Stimulated activated CD8-positive, alpha-beta memory T cell treated with anti-CD3 and anti-CD28 coated beads, Interleukin-2, amount 100 ng/mL, for 48 hours (primary cell): ENCODE results near the gene TPST2.

ENCODE experiments used
- DNase-seq, 2 donors: peaks; one replicate each; pipeline ENCODE4 v3.0.0-alpha.2; 2020; ENCODE audit warnings: low read depth in 2 of 2

The TPST2 gene

DNA sequence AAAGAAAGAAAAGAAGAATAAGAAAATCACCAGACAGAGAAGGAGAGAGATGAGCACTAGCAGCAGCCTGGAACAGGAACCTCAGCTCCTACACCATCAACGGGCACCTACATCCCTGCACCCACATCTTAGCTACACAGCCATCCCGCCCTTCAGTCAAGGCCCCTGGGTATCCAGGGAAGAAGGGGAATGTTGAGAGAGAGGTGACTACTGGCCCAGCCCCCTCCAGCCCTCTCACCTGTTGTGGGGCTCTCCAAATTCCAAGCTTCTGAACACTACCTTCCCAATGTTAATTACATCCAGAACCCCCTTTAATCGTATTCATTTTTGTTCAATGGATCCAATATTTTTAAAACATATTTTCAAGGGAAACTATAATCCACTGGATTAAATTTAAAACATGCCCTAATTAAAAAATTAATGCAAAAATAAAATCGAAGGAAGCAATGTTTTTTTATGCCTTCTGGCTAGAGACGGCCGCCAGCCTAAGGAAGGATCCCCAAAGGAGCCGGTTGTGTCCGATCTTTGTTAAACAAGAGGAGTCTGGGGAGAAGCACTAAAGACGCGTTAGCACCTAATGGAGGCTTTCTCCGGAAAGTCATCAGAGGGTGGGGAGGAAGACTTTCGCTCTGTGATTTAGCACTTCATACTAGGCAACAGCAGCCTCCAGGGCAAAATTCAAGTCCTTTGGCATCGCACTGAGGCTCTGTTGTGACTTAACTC lies 9.5 kb downstream of the TPST2 start:
- DNase-seq: no peak

- peak in 1 of 2 donors; percentile 36 for DNase-seq
Measured at GRCh38 chr22:26579331-26579886, 10.5 kb downstream of the TPST2 start.

DNA sequence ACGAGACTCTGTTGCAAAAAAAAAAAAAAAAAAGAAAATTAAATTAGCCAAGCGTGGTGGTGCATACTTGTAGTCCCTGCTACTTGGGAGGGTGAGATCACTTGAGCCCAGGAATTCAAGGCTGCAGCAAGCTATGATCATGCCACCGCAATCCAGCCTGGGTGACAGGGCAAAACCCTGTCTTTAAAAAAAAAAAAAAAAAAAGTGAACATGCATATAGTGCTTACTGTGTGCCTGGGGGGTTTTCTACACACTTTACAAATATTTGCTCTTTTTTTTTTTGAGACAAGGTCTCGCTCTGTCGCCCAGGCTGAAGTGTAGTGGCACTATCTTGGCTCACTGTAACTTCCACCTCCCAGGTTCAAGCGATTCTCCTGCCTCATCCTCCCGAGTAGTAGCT lies 12.9 kb downstream of the TPST2 start:
- no peak for DNase-seq

GRCh38 chr22:26576026-26576680 lies 13.8 kb downstream of the TPST2 start:
- DNase-seq: no peak

DNA sequence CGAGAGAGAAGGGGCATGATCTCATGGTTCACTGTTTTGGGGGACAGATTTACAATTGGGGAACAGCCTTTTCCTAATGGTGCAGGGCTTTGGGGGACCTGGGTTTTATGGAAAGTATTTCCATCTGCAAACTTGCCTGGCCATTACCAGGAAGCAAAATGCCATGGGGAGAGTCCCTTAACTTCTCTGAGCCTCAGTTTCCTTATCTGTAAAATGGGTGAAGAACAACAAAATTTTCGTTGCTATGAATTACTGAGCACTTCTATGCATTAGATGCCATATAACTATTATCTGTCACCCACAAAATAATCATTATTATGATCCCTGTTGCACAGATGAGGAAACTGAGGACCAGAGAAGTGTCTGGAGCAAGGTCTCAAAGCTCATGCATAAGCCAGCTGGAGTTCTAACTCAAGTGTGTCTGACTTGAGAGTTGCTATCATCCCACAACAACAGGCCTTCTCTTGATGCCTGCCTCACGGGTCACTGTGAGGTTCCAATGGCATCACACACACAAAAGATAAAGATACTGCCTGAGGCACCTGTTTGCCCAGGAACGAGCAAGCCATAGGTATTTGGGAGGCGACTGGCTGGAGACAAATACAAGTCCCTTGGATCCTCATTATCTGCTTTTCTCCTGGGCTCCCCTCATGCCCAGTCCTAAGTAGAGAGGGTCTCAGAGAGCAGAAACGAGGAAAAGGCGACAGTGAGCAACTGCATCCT lies 15.8 kb downstream of the TPST2 start:
- DNase-seq: no peak

GRCh38 chr22:26573026-26573662 lies 16.8 kb downstream of the TPST2 start:
- DNase-seq: no peak

GRCh38 chr22:26570864-26571525 lies 18.9 kb downstream of the TPST2 start:
- DNase-seq: no peak

DNA sequence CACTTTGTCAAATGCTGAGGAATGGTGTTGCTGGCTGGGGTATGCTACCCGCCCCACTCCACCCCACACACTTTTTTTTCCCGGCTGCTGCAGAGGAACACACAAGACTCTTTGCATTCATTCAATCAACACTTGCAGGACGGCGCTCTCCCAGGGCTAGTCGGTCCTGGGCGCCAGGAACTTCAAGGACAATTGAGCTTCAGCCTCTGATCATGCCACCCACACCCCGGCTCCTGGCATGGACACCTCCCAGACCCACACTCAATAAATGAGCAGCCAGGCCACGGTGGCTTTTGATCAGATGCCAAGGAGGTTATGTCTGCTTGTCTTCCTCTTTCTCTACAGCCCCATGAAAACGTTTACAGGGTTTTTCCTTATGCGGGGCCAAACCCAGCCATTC lies 19.8 kb downstream of the TPST2 start:
- no peak for DNase-seq

- no peak for DNase-seq
Measured at GRCh38 chr22:26568207-26568706, 21.7 kb downstream of the TPST2 start.

GRCh38 chr22:26567610-26568009 lies 22.3 kb downstream of the TPST2 start:
- no peak for DNase-seq

GRCh38 chr22:26566994-26567393 lies 22.9 kb downstream of the TPST2 start:
- DNase-seq: no peak

DNA sequence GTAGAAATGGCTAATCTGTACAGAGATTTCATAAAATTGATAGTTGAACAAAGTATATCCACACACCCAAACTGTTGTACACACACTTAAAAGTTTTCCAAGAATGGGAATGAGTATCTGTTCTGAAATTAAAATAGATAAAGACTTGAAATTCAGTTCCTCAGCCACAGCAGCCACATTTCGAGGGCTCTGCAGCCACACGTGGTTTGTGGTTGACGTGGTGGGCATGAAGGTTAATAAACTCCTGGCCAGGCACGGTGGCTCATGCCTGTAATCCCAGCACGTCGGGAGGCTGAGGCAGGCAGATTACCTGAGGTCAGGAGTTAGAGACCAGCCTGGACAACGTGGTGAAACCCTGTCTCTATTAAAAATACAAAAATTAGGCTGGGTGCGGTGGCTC lies 24.0 kb downstream of the TPST2 start:
- DNase-seq: no peak

DNA sequence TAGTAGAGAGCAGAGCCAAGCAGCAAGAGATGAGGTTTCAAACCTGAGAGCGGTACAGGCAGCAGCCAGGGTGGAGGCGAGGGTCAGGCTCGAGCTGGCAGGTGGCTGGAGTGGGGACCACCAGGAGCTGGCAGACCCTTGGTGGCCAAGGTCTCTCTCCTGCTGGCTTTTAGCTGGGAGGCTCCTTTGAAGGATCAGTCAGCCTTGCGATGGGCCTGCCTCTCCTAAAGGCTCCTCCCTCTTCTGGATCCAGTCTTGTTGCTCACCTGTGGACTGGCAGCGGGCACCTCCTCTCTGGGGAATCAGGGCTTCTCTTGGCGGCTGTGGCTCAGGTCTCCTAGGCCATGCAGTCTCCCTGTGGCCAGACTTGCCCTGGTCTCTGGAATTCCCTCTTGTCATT lies 24.8 kb downstream of the TPST2 start:
- DNase-seq: no peak

DNA sequence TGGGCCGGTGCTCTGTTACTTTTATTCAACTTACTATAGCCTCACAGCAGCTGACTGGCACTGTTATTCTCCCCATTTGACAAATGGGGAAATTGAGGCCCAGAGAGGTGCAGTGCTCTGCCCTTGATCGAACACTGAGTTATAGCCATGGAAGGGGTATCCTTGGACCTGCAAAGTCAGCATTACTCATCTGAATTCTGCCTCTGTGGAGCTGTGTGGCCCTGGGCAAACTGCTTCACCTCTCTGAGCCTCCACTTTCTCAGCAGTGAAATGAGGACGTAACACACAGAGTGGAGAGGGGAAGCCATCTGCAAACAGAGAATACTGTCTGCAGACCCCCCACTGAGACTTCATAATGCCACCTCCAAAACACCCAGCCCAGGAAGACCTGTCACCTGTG lies 25.3 kb downstream of the TPST2 start:
- no peak for DNase-seq

DNA sequence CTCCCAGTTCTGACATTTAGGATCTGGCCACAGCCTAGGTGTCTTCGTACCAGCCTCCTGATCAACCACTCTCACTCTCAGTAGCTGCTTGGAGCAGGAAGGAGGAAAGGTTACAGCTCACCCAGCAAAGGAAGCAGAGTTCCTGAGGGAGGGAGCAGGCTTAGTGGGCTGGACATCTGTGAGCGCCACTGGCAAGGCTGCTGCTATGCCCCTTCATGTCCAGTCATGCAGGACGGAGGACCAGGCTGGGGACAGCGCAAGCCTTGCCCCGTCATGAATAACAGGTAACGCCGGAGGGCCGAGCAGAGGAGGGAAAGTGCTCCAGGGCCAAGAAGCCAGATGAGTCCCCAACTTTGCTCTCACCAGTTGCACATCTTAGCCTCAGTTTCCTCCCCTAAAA lies 25.8 kb downstream of the TPST2 start:
- no peak for DNase-seq

DNA sequence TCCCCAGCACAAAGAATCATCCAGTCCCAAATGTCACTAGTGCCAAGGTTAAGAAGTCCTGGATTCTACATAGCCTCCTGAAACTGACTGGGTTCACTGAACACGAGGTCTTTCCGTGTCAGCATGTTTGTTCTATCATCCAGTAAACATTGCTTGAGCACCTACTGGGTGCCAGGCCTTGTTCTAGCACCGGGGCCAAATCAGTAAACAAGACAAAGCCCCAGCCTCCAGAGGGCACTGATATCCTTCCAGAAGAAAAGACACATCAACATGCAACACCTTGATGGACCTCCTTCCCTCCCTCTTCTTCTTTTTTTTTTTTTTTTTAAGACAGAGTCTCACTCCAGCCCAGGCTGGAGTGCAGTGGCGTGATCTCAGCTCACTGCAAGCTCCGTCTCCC lies 26.9 kb downstream of the TPST2 start:
- no peak for DNase-seq

GRCh38 chr22:26561756-26562417 lies 28.0 kb downstream of the TPST2 start:
- no peak for DNase-seq

DNA sequence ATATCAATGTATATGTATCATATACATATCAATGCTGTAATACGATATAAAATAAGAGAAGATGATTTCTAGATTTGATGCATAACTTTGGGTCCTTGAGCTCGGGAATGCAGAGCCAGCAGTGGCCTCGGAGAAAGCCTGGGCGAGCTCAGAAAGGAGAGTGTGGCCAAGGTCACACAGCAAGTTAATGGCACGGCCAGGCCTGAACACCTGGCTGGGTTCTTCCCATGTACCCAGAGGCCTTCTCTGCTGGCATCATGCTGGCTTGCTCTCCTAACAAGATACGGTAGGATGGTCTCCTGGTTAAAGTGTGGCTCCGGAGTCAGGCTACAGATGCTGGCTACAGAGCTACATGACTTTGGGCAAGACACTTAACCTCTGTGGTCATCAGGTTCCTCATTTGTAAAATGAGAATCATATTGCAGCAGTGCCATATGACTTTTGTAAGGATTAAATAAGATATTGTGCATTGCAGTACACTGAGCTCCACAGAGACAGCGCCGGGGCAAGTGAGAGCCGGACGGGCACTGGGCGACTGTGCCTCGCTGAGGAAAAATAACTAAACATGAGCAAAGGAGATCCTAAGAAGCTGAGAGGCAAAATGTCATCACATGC lies 29.9 kb downstream of the TPST2 start:
- DNase-seq: no peak

GRCh38 chr22:26558248-26558895 lies 31.6 kb downstream of the TPST2 start:
- no peak for DNase-seq

GRCh38 chr22:26556904-26557303 lies 33.0 kb downstream of the TPST2 start:
- no peak for DNase-seq
